ENCODE data around the gene MSLN. TPM values are rescaled to one million over a fixed set of nuclear protein-coding genes. Genes with fewer than 3 reads are reported as not detected.
A peak's percentile ranks its signal among the peaks of the same experiment; 100 is the strongest.

Gene MSLN
- total RNA-seq, 1 donor, result under 0.01 TPM

DNA sequence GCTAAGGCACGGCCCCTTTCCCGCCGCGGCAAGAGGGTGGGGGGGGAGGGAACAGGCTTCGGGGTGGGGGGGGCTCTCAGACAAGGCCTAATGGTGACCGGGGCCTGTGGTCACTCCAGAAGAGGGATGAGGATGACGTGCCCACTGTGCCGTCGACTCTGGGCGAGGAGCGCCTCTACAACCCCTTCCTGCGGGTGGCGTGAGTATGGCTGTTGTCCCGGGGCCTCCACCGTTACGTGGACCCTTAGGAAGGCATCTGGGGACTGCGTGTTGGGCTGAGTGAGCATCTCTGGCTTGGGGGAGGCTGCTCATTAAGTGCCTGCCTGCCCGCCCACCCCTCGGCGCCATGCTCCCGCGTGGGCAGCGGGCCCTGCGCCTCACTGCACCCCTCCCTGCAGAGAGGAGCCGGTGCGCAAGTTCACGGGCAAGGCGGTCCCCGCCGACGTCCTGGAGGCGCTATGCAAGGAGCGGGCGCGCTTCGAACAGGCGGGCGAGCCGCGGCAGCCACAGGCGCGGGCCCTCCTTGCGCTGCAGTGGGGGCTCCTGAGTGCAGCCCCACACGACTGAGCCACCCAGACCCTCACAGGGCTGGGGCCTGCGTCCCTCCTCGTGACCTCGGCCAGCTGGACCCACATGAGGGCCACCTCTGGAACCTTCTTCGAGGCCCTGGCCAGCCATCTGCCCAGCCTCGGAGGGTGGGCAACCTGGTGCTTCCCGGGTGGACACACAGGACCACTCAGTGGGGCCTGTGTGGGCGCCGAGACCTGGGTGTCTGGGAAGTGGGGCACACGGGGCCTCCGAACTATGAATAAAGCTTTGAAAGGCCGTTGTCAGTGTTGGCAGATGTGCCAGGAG is 31.4 kb upstream of the MSLN start:
- peak; percentile 83 for DNase-seq (ENCODE audit: insufficient read length, low spot score, missing footprints)
- Histone ChIP-seq H3K27ac (ENCODE audit: low read depth, low read length) (no peak overlapping the region), H3K4me2 (ENCODE audit: insufficient read depth, low read length) (no peak overlapping the region), H4K20me1 (ENCODE audit: insufficient read depth, low read length) (peaks cover 4% of the 10 kb centered on the region), H3K79me2 (ENCODE audit: insufficient read depth, low read length) (no peaks in the 10 kb centered on the region), H3K4me1 (ENCODE audit: insufficient read depth, low read length) (peaks cover 5% of the 10 kb centered on the region), H3K27me3 (ENCODE audit: insufficient read depth, low read length) (no peaks in the 10 kb centered on the region), H2AFZ (ENCODE audit: low read length) (no peak overlapping the region), H3K9me3 (ENCODE audit: low read depth, low read length) (no peaks in the 10 kb centered on the region), H3K36me3 (ENCODE audit: insufficient read depth, low read length) (peaks cover 2% of the 10 kb centered on the region), H3K4me3 (ENCODE audit: insufficient read depth, low read length) (no peak overlapping the region)
- no peak for TF ChIP-seq CTCF (IDR thresholded peaks at IDR 0.05; ENCODE audit: extremely low read depth, low read depth, low read length)

- H4K20me1 ChIP-seq (ENCODE audit: insufficient read depth, low read length), result peaks cover 4% of the 10 kb centered on the region
- DNase-seq (ENCODE audit: insufficient read length, low spot score, missing footprints), result peak; percentile 87
These were observed 30.5 kb upstream of the MSLN start for GRCh38 chr16:729768-730665.

DNA sequence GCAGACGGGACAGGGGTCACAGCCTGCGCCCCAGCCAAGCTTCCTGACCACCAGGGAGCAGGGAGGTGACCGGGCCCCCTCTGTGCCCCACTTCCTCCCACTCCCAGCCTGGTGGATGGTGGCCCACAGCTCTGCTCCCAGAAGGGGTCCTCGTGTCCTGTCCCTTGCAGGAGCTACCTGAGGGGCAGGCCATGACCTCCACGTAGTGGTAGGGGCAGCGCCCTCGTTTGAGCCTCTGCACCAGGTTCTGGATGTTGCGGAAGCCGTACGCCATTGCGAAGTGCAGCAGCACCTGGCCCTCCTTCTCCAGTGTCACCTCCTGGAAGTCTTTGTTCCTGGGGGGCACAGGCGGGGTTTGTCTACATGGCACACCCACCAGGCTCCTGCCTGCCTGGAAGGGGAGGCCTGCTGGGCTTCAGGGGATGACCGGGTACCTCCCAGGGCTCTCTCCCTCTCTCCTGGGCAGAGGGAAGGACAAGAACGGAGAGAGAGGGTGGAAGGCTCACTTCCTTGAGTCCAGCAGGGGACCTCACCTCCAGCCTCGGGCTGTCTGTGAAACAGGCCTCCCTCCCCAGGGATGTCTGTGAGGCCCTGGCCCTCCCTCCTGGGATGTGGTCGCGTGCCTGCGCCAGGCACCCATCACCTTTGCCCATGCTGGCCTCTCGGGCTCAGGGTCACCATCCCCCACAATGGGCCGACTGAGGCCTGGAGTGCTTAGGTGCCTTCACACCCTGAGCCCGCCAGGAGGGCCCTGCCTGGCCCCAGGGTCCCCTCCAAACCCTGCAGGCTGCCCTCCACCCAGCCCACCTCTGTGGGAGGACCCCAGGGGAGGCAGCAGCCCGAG is 29.6 kb upstream of the MSLN start:
- Histone ChIP-seq H2AFZ (ENCODE audit: low read length) (no peak overlapping the region), H3K79me2 (ENCODE audit: insufficient read depth, low read length) (no peaks in the 10 kb centered on the region), H4K20me1 (ENCODE audit: insufficient read depth, low read length) (peaks cover 4% of the 10 kb centered on the region), H3K9me3 (ENCODE audit: low read depth, low read length) (no peaks in the 10 kb centered on the region), H3K27me3 (ENCODE audit: insufficient read depth, low read length) (no peaks in the 10 kb centered on the region), H3K4me2 (ENCODE audit: insufficient read depth, low read length) (no peak overlapping the region), H3K27ac (ENCODE audit: low read depth, low read length) (no peak overlapping the region), H3K4me1 (ENCODE audit: insufficient read depth, low read length) (peaks cover 5% of the 10 kb centered on the region), H3K36me3 (ENCODE audit: insufficient read depth, low read length) (peaks cover 11% of the 10 kb centered on the region), H3K4me3 (ENCODE audit: insufficient read depth, low read length) (no peak overlapping the region)
- TF ChIP-seq CTCF (IDR thresholded peaks at IDR 0.05; ENCODE audit: extremely low read depth, low read depth, low read length), result no peak
- DNase-seq (ENCODE audit: insufficient read length, low spot score, missing footprints), result no peak

More at GRCh38 chr16:729768-730665, 30.5 kb upstream of the MSLN start:
- Histone ChIP-seq H2AFZ (ENCODE audit: low read length) (no peak overlapping the region), H3K27me3 (ENCODE audit: insufficient read depth, low read length) (no peaks in the 10 kb centered on the region), H3K27ac (ENCODE audit: low read depth, low read length) (no peak overlapping the region), H3K4me1 (ENCODE audit: insufficient read depth, low read length) (peaks cover 5% of the 10 kb centered on the region), H3K9me3 (ENCODE audit: low read depth, low read length) (no peaks in the 10 kb centered on the region), H3K79me2 (ENCODE audit: insufficient read depth, low read length) (no peaks in the 10 kb centered on the region), H3K36me3 (ENCODE audit: insufficient read depth, low read length) (peaks cover 6% of the 10 kb centered on the region), H3K4me3 (ENCODE audit: insufficient read depth, low read length) (no peak overlapping the region), H3K4me2 (ENCODE audit: insufficient read depth, low read length) (no peak overlapping the region)
- no peak for TF ChIP-seq CTCF (IDR thresholded peaks at IDR 0.05; ENCODE audit: extremely low read depth, low read depth, low read length)

All from osteoblast (primary cell).